Gastroesophageal sphincter (tissue), 4 donors: ENCODE data around the gene SNX18. TPM values are rescaled to one million over a fixed set of nuclear protein-coding genes. Genes with fewer than 3 reads are reported as not detected.

Experiments used
- ATAC-seq: fragments of 150-250 bp; one replicate; pipeline ENCODE4 v1.9.1; 2016; ENCODE audit warnings: mild to moderate bottlenecking, moderate library complexity
- H3K27ac ChIP-seq, 4 donors: fragments of 200-600 bp; sonication (generic) in 3 of 4; 1 replicate in 3 of 4; 2 replicates in 1 of 4; pipeline ENCODE4 v1.5.1; 2016 to 2019
- H3K27me3 ChIP-seq: fragments of 200-600 bp; sonication (generic); one replicate; pipeline ENCODE4 v1.5.1; 2019
- H3K36me3 ChIP-seq, 2 donors: fragments of 200-600 bp; sonication (generic); one replicate each; pipeline ENCODE4 v1.5.1; 2019; ENCODE audit warnings: control low read depth in 1 of 2
- H3K4me1 ChIP-seq, 3 donors: fragments of 200-600 bp; sonication (generic); 1 replicate in 2 of 3; 2 replicates in 1 of 3; pipeline ENCODE4 v1.5.1; 2016 to 2019; ENCODE audit warnings: control low read depth in 2 of 3
- H3K4me3 ChIP-seq, 2 donors: fragments of 200-600 bp; sonication (generic); one replicate each; pipeline ENCODE4 v1.5.1; 2019; ENCODE audit warnings: mild to moderate bottlenecking in 1 of 2, moderate library complexity in 1 of 2
- H3K9me3 ChIP-seq, 3 donors: fragments of 200-600 bp; sonication (generic); one replicate each; pipeline ENCODE4 v1.5.1; 2017 to 2019; ENCODE audit warnings: control low read depth in 2 of 3
- EP300 ChIP-seq: sonication (generic); formaldehyde crosslinking; IDR thresholded peaks from one replicate; pipeline ENCODE4 v1.6.1; 2017; ENCODE audit warnings: antibody characterized with exemption, mild to moderate bottlenecking
- POLR2A ChIP-seq, 2 donors: fragments of 450-650 bp; IDR thresholded peaks; one replicate each; pipeline ENCODE4 v1.6.1; 2017; ENCODE audit warnings: antibody characterized with exemption in 2 of 2, mild to moderate bottlenecking in 2 of 2, moderate library complexity in 1 of 2
- POLR2AphosphoS5 ChIP-seq: sonication (generic); formaldehyde crosslinking; IDR thresholded peaks from one replicate; pipeline ENCODE4 v1.6.1; 2017; ENCODE audit warnings: antibody characterized with exemption
- WGBS, 2 donors: methylation state at CpG; one replicate each; pipeline ENCODE4 v1.1.5; 2018; ENCODE audit warnings: low coverage in 1 of 2; 5-methylcytosine and 5-hydroxymethylcytosine counted together
- total RNA-seq, 4 donors: library from RNA; depleted of rRNA; stranded (reverse); fragments of >200 nt; gene quantifications; one replicate each; pipeline ENCODE4 v1.1.0, GENCODE V29; 2016
- TF ChIP-seq, protein P1 (sequence below), 4 experiments: fragments of 200-600 bp in 2 of 4; fragments of 450-650 bp in 2 of 4; sonication (generic) in 1 of 4; IDR thresholded peaks; one replicate each; pipeline ENCODE4 v1.5.1; 2017 to 2019; ENCODE audit warnings: antibody characterized with exemption in 4 of 4, mild to moderate bottlenecking in 2 of 4, moderate library complexity in 2 of 4

Gene SNX18
- total RNA-seq, 4 donors from 2014 or later = 34.9 to 65.7 (median 49.2) TPM

DNA sequence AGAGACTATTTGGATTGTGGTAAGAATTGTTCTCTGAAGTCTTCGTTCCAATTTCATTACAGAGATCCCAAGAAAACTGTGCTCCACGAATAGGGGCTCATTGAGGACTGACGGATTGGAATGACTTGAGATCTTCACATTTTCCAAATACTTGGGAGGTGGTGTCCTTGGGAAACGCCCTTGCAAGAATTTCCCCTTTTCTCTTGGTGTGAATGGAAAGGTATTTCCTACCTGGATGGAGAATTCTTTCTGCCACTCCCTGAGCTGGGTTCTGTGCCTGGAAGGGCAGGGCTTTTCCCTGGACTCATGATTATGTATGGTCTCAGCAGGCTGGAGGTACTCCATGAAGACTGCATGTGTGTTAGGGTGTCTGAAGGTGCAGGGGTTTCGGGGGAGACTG, 53.9 kb downstream of the SNX18 start:
- no peak overlapping the region for H3K27ac ChIP-seq

DNA sequence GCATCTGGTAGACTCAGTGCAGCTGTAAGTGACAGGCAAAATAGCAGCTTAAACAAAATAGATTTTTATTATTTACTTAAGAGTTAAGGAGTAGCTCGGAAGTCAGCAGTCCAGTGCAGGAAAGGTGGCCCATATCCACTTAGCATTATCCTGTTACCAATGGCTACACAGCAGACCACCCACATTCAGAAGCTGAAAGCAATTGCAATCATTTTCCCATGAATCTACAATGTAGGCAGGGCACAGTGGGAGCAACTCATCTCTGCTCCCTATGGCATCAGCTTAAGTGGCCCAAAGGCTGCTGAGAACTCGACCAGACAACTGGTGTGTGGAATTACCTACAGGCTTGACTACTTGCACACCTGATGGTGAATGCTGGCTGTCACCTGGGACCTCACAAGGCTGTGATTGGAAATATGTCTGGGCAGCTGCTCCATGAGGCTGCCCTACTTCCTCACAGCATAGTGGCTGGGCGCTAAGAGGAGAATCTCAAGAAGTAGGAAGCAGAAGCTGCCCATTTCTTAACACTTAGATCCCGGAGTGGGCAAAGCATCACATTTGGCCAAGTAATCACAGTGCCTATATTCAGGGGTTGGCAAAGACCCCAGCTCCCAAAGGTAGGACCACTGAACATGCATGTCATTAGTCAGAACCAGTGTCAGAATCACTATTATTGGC, 56.4 kb downstream of the SNX18 start:
- Histone ChIP-seq H3K9me3 (no peaks in the 10 kb centered on the region), H3K27ac (no peak overlapping the region), H3K27me3 (no peaks in the 10 kb centered on the region), H3K4me1 (peaks cover 0 to 9% (median 8%) of the 10 kb centered on the region in 3 donors), H3K4me3 (no peak overlapping the region), H3K36me3 (no peaks in the 10 kb centered on the region)
- WGBS, 2 donors = 69 to 78% methylated on average over 3 of the region's 4 CpGs
- no peak for ATAC-seq
- TF ChIP-seq POLR2AphosphoS5 (no peak), POLR2A (IDR thresholded peaks at IDR 0.05) (no peak), EP300 (no peak)
- TF ChIP-seq, protein P1, sequence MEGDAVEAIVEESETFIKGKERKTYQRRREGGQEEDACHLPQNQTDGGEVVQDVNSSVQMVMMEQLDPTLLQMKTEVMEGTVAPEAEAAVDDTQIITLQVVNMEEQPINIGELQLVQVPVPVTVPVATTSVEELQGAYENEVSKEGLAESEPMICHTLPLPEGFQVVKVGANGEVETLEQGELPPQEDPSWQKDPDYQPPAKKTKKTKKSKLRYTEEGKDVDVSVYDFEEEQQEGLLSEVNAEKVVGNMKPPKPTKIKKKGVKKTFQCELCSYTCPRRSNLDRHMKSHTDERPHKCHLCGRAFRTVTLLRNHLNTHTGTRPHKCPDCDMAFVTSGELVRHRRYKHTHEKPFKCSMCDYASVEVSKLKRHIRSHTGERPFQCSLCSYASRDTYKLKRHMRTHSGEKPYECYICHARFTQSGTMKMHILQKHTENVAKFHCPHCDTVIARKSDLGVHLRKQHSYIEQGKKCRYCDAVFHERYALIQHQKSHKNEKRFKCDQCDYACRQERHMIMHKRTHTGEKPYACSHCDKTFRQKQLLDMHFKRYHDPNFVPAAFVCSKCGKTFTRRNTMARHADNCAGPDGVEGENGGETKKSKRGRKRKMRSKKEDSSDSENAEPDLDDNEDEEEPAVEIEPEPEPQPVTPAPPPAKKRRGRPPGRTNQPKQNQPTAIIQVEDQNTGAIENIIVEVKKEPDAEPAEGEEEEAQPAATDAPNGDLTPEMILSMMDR (IDR thresholded peaks at IDR 0.05) = no peak

More for the DNA sequence above, 53.9 kb downstream of the SNX18 start:
- peaks cover 0 to 9% (median 8%) of the 10 kb centered on the region in 3 donors for H3K4me1 ChIP-seq
- TF ChIP-seq EP300 (no peak), POLR2A (IDR thresholded peaks at IDR 0.05) (no peak), POLR2AphosphoS5 (no peak)
- TF ChIP-seq, protein P1 (IDR thresholded peaks at IDR 0.05) = no peak
- ATAC-seq = no peak
- no peaks in the 10 kb centered on the region for H3K27me3 ChIP-seq
- H3K36me3 ChIP-seq = no peaks in the 10 kb centered on the region
- H3K4me3 ChIP-seq = no peak overlapping the region
- no peaks in the 10 kb centered on the region for H3K9me3 ChIP-seq
- WGBS, 2 donors = 86 to 92% methylated on average over 2 to 4 of the region's 5 CpGs

DNA sequence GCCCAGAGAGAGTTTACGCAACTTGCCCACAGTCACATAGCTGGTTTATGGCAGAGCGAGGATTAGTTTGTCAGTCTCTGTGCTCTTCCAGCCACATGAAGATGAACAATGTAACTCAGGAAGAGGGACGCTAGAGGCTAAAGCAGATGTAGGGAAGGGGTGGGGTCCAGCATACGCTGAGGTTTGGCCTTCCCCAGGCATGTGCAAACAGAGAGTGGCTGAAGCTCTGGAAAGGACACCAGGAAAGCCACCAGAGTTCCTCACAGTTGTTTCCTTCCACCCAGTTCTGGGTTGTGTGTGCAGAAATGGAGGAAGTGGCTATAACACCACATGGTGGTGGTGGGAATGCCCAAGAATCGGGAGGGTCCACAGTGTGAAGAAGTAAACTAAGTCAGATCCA, 60.0 kb downstream of the SNX18 start:
- Histone ChIP-seq H3K9me3 (no peaks in the 10 kb centered on the region), H3K4me3 (no peak overlapping the region), H3K36me3 (no peaks in the 10 kb centered on the region), H3K27me3 (no peaks in the 10 kb centered on the region), H3K4me1 (peaks cover 0 to 20% (median 4%) of the 10 kb centered on the region in 3 donors), H3K27ac (no peak overlapping the region)
- ATAC-seq = no peak
- TF ChIP-seq POLR2A (IDR thresholded peaks at IDR 0.05) = no peak
- TF ChIP-seq, protein P1 (IDR thresholded peaks at IDR 0.05) = no peak
- no peak for TF ChIP-seq EP300
- no peak for TF ChIP-seq POLR2AphosphoS5
- 92 to 94% methylated on average over 3 to 5 of the region's 5 CpGs for WGBS, 2 donors

DNA sequence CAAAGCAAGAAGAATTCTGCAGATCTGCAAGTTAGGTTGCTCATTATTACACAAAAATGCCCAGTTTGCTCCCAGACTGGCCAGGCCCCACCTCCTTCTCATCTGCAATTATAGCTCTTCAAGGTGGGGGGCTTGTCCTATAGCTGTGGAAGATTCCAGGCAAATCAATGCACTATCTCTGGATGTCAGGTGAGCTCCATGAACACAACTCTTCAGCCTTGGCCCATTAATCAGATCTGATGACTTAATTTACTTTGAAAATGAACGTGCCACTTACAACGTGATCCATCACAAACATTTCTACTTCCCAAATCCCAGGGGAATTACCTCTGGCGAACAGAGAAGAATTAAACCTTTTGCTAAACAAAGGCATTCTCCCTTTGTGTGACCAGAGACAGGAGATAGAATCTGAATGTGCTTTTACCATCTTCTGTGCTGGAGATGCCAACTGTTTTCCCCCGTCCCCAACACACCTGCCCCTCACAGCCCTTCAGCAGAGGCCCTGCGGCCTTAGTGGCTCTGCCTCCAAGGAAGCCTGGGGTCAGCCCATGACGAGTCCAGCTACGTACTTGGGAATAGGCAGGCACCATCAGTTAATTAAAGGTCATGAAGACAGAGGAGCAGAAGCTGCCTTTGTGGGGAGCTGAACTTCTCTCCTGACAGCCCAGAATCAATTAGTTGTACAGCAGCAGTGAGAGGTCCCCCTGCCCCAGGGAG, 60.5 kb downstream of the SNX18 start:
- H3K36me3 ChIP-seq = no peaks in the 10 kb centered on the region
- H3K27ac ChIP-seq = no peak overlapping the region
- H3K4me3 ChIP-seq = no peak overlapping the region
- peaks cover 0 to 20% (median 4%) of the 10 kb centered on the region in 3 donors for H3K4me1 ChIP-seq
- no peaks in the 10 kb centered on the region for H3K27me3 ChIP-seq
- H3K9me3 ChIP-seq = no peaks in the 10 kb centered on the region
- 84 to 90% methylated on average over 6 to 7 of the region's 7 CpGs for WGBS, 2 donors
- no peak for TF ChIP-seq POLR2A (IDR thresholded peaks at IDR 0.05)
- TF ChIP-seq, protein P1 (IDR thresholded peaks at IDR 0.05) = no peak
- no peak for TF ChIP-seq POLR2AphosphoS5
- no peak for TF ChIP-seq EP300
- no peak for ATAC-seq
